GM23338 (cell line): ENCODE results near the gene FMC1. TPM values are rescaled to one million over a fixed set of nuclear protein-coding genes. Genes with fewer than 3 reads are reported as not detected.

ENCODE experiments used
- ATAC-seq: fragments of 200-7000 bp; cut with Tn5 transposase; 3 replicates; pipeline ENCODE4 v1.9.1; 2020
- DNase-seq: peaks from one replicate; pipeline ENCODE4 v3.0.0-alpha.2; 2015; ENCODE audit warnings: low spot score
- H2AFZ ChIP-seq: fragments of 200-600 bp; sonication (generic); 2 replicates; pipeline ENCODE4 v1.8.0; 2016; ENCODE audit warnings: antibody characterized with exemption, mild to moderate bottlenecking, moderate library complexity
- H3F3A ChIP-seq: fragments of 200-600 bp; sonication (generic); replicated peaks from 2 replicates; pipeline ENCODE4 v1.8.0; 2017; ENCODE audit warnings: antibody characterized with exemption, mixed run types, low read depth
- H3K27ac ChIP-seq: fragments of 200-600 bp; sonication (generic); 2 replicates; pipeline ENCODE4 v1.6.1; 2016; ENCODE audit warnings: low read depth
- H3K27me3 ChIP-seq: fragments of 200-600 bp; sonication (generic); 2 replicates; pipeline ENCODE4 v1.8.0; 2016; ENCODE audit warnings: mild to moderate bottlenecking, mixed run types, moderate library complexity; ENCODE audit not compliant: insufficient read depth
- H3K36me3 ChIP-seq: fragments of 200-600 bp; sonication (generic); 2 replicates; pipeline ENCODE4 v1.8.0; 2016; ENCODE audit warnings: mild to moderate bottlenecking; ENCODE audit not compliant: insufficient read depth
- H3K4me1 ChIP-seq: fragments of 200-600 bp; sonication (generic); 2 replicates; pipeline ENCODE4 v1.8.0; 2016; ENCODE audit warnings: mild to moderate bottlenecking, moderate library complexity; ENCODE audit not compliant: insufficient read depth
- H3K4me2 ChIP-seq: fragments of 200-600 bp; sonication (generic); 2 replicates; pipeline ENCODE4 v1.7.1; 2017; ENCODE audit warnings: mixed run types
- H3K4me3 ChIP-seq: fragments of 200-600 bp; sonication (generic); 2 replicates; pipeline ENCODE4 v1.6.1; 2016; ENCODE audit warnings: mixed run types
- H3K79me2 ChIP-seq: fragments of 200-600 bp; sonication (generic); replicated peaks from 2 replicates; pipeline ENCODE4 v1.8.0; 2017; ENCODE audit warnings: mild to moderate bottlenecking; ENCODE audit not compliant: insufficient read depth
- H3K9me2 ChIP-seq: fragments of 200-600 bp; sonication (generic); 2 replicates; pipeline ENCODE4 v1.8.0; 2017; ENCODE audit not compliant: insufficient read depth
- H4K20me1 ChIP-seq: fragments of 200-600 bp; sonication (generic); replicated peaks from 2 replicates; pipeline ENCODE4 v1.8.0; 2017; ENCODE audit warnings: mild to moderate bottlenecking; ENCODE audit not compliant: insufficient read depth
- H3K27ac Mint-ChIP-seq: 2 replicates; pipeline ENCODE4 v1.8.0; 2020; ENCODE audit warnings: inconsistent platforms, mild to moderate bottlenecking, moderate library complexity, mixed read lengths
- H3K27me3 Mint-ChIP-seq: 3 replicates; pipeline ENCODE4 v1.8.0; 2022; ENCODE audit warnings: low read depth, mild to moderate bottlenecking, moderate library complexity, mixed read lengths, inconsistent platforms; ENCODE audit not compliant: insufficient read depth, poor library complexity
- H3K36me3 Mint-ChIP-seq: 3 replicates; pipeline ENCODE4 v1.8.0; 2021; ENCODE audit warnings: low read depth, mild to moderate bottlenecking, inconsistent platforms, moderate library complexity, mixed read lengths
- H3K4me1 Mint-ChIP-seq: 3 replicates; pipeline ENCODE4 v1.8.0; 2020; ENCODE audit warnings: mild to moderate bottlenecking, inconsistent platforms, mixed read lengths
- H3K4me3 Mint-ChIP-seq: 3 replicates; pipeline ENCODE4 v1.8.0; 2021; ENCODE audit warnings: moderate library complexity, mild to moderate bottlenecking, inconsistent platforms, mixed read lengths
- H3K9me3 Mint-ChIP-seq: 3 replicates; pipeline ENCODE4 v1.8.0; 2020; ENCODE audit warnings: moderate library complexity, mild to moderate bottlenecking, inconsistent platforms, mixed read lengths
- CTCF ChIP-seq, 2 experiments: fragments of 200-600 bp in 1 of 2; sonication (generic) in 1 of 2; conservative IDR thresholded peaks; 2 replicates each; pipeline versions ENCODE4 v1.5.1 to v1.6.1; 2016 to 2017; ENCODE audit warnings: antibody characterized with exemption in 2 of 2, low read depth in 2 of 2, mild to moderate bottlenecking in 2 of 2, moderate library complexity in 1 of 2
- ETS1 ChIP-seq: IDR thresholded peaks from 2 replicates; pipeline ENCODE4 v1.6.1; 2016; ENCODE audit warnings: antibody characterized with exemption
- EZH2 ChIP-seq: fragments of 200-600 bp; sonication (generic); IDR thresholded peaks from one replicate; pipeline ENCODE4 v1.8.0; 2017; ENCODE audit warnings: antibody characterized with exemption, mild to moderate bottlenecking, low read depth; ENCODE audit not compliant: unreplicated experiment
- EZH2phosphoT487 ChIP-seq: fragments of 200-600 bp; sonication (generic); IDR thresholded peaks from one replicate; pipeline ENCODE4 v1.8.1; 2018; ENCODE audit warnings: antibody characterized with exemption; ENCODE audit not compliant: unreplicated experiment
- JUNB ChIP-seq: IDR thresholded peaks from one replicate; pipeline ENCODE4 v1.6.1; 2016; ENCODE audit warnings: antibody characterized with exemption; ENCODE audit not compliant: unreplicated experiment
- NANOG ChIP-seq: IDR thresholded peaks from 2 replicates; pipeline ENCODE4 v1.6.1; 2016; ENCODE audit warnings: antibody characterized with exemption, borderline replicate concordance
- STAT1 ChIP-seq: IDR thresholded peaks from one replicate; pipeline ENCODE4 v1.6.1; 2016; ENCODE audit warnings: antibody characterized with exemption; ENCODE audit not compliant: unreplicated experiment
- ZNF114 ChIP-seq: fragments of 250-450 bp; sonication (Bioruptor Pico); IDR thresholded peaks from 2 replicates; pipeline ENCODE4 v1.5.0; 2020; ENCODE audit warnings: mild to moderate bottlenecking, moderate library complexity
- ZNF331 ChIP-seq: fragments of 250-450 bp; sonication (Bioruptor Pico); IDR thresholded peaks from 2 replicates; pipeline ENCODE4 v1.5.0; 2020; ENCODE audit warnings: low read depth, mild to moderate bottlenecking, moderate library complexity
- polyA plus RNA-seq: library from polyadenylated mRNA; unstranded; fragments of >200 nt; fragmentation: Nextera tagmentation; extraction: Ambion mirVana; gene quantifications from 2 replicates; pipeline ENCODE4 v1.2.1, GENCODE V29; 2016
- total RNA-seq: library from RNA; depleted of rRNA; stranded (reverse); fragments of >200 nt; shearing (Covaris generic); gene quantifications from 2 replicates; pipeline ENCODE4 v1.2.3, GENCODE V29; 2014
- TF ChIP-seq, protein P1 (sequence below): fragments of 250-450 bp; sonication (Bioruptor Pico); IDR thresholded peaks from 2 replicates; pipeline ENCODE4 v1.5.0; 2020; ENCODE audit warnings: mild to moderate bottlenecking, moderate library complexity
- TF ChIP-seq, protein P2 (sequence below): IDR thresholded peaks from one replicate; pipeline ENCODE4 v1.6.1; 2018; ENCODE audit warnings: antibody characterized with exemption; ENCODE audit not compliant: unreplicated experiment

FMC1 gene
- total and polyA plus RNA-seq, 2 experiments from 2014 or later = 4.8 to 70.5 TPM

GRCh38 chr7:139293534-139293933 is 47.6 kb upstream of the FMC1 start:
- Histone ChIP-seq H3K9me2 (no peaks in the 10 kb centered on the region), H2AFZ (no peak overlapping the region), H3K4me1 (no peaks in the 10 kb centered on the region), H4K20me1 (no peaks in the 10 kb centered on the region), H3K27ac (no peak overlapping the region), H3K4me3 (no peak overlapping the region), H3K27me3 (no peaks in the 10 kb centered on the region), H3K4me2 (no peak overlapping the region), H3K79me2 (no peaks in the 10 kb centered on the region), H3K36me3 (no peaks in the 10 kb centered on the region), H3F3A (no peaks in the 10 kb centered on the region)
- no peak overlapping the region for H3K4me3 Mint-ChIP-seq
- no peak overlapping the region for H3K27ac Mint-ChIP-seq
- no peaks in the 10 kb centered on the region for H3K9me3 Mint-ChIP-seq
- no peaks in the 10 kb centered on the region for H3K4me1 Mint-ChIP-seq
- TF ChIP-seq JUNB (no peak), EZH2phosphoT487 (no peak), NANOG (no peak), ZNF331 (CRISPR knock-in tag) (no peak), ZNF114 (no peak), CTCF (conservative IDR thresholded peaks at IDR 0.05; ENCODE audit: low read depth in 2 of 2) (no peak), STAT1 (no peak), EZH2 (no peak), ETS1 (no peak)
- TF ChIP-seq, protein P1, sequence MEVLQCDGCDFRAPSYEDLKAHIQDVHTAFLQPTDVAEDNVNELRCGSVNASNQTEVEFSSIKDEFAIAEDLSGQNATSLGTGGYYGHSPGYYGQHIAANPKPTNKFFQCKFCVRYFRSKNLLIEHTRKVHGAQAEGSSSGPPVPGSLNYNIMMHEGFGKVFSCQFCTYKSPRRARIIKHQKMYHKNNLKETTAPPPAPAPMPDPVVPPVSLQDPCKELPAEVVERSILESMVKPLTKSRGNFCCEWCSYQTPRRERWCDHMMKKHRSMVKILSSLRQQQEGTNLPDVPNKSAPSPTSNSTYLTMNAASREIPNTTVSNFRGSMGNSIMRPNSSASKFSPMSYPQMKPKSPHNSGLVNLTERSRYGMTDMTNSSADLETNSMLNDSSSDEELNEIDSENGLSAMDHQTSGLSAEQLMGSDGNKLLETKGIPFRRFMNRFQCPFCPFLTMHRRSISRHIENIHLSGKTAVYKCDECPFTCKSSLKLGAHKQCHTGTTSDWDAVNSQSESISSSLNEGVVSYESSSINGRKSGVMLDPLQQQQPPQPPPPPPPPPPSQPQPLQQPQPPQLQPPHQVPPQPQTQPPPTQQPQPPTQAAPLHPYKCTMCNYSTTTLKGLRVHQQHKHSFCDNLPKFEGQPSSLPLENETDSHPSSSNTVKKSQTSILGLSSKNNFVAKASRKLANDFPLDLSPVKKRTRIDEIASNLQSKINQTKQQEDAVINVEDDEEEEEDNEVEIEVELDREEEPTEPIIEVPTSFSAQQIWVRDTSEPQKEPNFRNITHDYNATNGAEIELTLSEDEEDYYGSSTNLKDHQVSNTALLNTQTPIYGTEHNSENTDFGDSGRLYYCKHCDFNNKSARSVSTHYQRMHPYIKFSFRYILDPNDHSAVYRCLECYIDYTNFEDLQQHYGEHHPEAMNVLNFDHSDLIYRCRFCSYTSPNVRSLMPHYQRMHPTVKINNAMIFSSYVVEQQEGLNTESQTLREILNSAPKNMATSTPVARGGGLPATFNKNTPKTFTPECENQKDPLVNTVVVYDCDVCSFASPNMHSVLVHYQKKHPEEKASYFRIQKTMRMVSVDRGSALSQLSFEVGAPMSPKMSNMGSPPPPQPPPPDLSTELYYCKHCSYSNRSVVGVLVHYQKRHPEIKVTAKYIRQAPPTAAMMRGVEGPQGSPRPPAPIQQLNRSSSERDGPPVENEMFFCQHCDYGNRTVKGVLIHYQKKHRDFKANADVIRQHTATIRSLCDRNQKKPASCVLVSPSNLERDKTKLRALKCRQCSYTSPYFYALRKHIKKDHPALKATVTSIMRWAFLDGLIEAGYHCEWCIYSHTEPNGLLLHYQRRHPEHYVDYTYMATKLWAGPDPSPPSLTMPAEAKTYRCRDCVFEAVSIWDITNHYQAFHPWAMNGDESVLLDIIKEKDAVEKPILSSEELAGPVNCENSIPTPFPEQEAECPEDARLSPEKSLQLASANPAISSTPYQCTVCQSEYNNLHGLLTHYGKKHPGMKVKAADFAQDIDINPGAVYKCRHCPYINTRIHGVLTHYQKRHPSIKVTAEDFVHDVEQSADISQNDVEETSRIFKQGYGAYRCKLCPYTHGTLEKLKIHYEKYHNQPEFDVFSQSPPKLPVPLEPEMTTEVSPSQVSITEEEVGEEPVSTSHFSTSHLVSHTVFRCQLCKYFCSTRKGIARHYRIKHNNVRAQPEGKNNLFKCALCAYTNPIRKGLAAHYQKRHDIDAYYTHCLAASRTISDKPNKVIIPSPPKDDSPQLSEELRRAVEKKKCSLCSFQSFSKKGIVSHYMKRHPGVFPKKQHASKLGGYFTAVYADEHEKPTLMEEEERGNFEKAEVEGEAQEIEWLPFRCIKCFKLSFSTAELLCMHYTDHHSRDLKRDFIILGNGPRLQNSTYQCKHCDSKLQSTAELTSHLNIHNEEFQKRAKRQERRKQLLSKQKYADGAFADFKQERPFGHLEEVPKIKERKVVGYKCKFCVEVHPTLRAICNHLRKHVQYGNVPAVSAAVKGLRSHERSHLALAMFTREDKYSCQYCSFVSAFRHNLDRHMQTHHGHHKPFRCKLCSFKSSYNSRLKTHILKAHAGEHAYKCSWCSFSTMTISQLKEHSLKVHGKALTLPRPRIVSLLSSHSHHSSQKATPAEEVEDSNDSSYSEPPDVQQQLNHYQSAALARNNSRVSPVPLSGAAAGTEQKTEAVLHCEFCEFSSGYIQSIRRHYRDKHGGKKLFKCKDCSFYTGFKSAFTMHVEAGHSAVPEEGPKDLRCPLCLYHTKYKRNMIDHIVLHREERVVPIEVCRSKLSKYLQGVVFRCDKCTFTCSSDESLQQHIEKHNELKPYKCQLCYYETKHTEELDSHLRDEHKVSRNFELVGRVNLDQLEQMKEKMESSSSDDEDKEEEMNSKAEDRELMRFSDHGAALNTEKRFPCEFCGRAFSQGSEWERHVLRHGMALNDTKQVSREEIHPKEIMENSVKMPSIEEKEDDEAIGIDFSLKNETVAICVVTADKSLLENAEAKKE = no peak
- TF ChIP-seq, protein P2, sequence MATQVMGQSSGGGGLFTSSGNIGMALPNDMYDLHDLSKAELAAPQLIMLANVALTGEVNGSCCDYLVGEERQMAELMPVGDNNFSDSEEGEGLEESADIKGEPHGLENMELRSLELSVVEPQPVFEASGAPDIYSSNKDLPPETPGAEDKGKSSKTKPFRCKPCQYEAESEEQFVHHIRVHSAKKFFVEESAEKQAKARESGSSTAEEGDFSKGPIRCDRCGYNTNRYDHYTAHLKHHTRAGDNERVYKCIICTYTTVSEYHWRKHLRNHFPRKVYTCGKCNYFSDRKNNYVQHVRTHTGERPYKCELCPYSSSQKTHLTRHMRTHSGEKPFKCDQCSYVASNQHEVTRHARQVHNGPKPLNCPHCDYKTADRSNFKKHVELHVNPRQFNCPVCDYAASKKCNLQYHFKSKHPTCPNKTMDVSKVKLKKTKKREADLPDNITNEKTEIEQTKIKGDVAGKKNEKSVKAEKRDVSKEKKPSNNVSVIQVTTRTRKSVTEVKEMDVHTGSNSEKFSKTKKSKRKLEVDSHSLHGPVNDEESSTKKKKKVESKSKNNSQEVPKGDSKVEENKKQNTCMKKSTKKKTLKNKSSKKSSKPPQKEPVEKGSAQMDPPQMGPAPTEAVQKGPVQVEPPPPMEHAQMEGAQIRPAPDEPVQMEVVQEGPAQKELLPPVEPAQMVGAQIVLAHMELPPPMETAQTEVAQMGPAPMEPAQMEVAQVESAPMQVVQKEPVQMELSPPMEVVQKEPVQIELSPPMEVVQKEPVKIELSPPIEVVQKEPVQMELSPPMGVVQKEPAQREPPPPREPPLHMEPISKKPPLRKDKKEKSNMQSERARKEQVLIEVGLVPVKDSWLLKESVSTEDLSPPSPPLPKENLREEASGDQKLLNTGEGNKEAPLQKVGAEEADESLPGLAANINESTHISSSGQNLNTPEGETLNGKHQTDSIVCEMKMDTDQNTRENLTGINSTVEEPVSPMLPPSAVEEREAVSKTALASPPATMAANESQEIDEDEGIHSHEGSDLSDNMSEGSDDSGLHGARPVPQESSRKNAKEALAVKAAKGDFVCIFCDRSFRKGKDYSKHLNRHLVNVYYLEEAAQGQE = no peak
- ATAC-seq = no peak
- DNase-seq = no peak
- peaks cover 3% of the 10 kb centered on the region; the same call in 1 of the 3 replicates for H3K36me3 Mint-ChIP-seq
- H3K27me3 Mint-ChIP-seq = no peaks in the 10 kb centered on the region
